ENCODE data around the gene KCTD16.

Gene KCTD16

GRCh38 chr5:144297081-144297480 lies 126.4 kb downstream of the KCTD16 start:
- DNase-seq: no peak

DNA sequence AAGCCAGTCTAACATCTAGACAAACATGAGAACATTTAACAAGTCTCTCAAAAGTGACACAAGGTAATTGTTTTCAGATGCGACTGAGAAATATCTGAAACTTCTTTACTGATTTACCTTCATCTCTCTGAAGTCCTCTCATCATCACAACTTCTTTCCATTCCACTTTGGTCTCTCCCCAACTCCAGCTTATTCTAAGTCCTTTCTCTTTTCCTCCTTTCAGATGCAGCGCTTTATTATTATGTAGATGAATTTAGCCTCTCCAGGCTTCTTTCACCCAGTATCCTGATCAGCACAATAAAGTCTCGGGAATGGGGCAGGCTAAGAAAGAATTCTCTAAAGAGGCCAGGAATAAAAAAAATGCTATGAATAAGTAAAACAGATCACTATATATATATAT lies 128.0 kb downstream of the KCTD16 start:
- no peak for DNase-seq

DNA sequence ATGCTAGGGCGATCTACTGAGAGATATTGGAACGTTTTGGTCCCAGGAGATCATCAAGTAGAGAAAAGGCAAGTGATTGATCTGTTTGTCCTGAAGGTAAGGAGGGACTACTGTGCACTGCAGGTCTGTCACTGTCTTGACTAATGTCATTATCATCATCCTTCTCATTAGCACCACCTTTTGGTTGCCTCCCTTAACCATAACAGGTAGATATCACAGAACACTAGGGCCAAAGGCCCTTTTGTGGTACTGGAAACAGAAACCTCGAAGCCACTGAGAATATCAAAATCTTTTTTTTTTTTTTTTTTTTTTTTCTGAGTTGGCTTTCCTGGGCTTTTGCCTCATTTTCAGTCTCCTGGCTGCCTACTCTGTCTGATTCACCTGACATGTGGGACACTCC lies 134.0 kb downstream of the KCTD16 start:
- DNase-seq: no peak

- no peak for DNase-seq
These were observed 137.1 kb downstream of the KCTD16 start for GRCh38 chr5:144307736-144308135.

DNA sequence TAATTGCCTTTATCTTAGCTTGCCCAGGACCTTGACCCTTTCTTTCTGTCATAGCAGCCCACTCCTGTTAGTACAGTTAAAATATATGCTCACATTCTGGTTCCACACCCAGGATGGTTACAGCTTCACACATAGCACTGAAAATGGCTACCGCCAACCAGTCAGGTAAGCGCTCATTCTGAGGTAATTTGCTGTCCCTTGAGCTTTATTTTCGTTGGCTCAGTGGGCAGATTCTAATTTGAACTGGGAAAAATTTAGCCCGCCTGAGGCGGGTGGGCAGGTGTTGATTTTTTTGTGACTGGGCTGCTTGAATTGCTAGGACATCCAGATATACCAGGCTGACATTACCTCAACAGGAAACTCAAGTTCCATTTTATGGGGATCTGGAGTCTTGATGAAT lies 137.5 kb downstream of the KCTD16 start:
- DNase-seq: no peak

GRCh38 chr5:144308906-144309670 lies 138.4 kb downstream of the KCTD16 start:
- DNase-seq: no peak

DNA sequence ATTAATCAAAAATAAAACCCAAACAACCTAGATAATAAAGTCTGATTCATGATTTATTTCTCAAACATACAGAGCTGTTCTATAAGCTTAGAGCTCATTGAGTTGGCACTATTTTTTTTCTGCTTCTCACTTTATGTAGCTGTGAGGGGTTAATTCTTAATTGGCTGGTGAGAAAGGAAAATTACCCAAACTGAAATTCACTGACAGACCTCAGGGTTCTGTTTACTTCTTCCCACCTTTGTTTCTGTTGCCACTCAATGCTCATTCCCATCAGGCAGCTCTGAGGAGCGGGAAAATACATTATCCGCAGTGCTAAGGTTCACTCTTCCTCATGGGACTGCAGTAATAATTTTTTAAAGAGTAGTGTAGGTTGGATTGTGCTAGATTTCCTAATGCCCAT lies 139.9 kb downstream of the KCTD16 start:
- no peak for DNase-seq

GRCh38 chr5:144313147-144313726 lies 142.6 kb downstream of the KCTD16 start:
- no peak for DNase-seq

DNA sequence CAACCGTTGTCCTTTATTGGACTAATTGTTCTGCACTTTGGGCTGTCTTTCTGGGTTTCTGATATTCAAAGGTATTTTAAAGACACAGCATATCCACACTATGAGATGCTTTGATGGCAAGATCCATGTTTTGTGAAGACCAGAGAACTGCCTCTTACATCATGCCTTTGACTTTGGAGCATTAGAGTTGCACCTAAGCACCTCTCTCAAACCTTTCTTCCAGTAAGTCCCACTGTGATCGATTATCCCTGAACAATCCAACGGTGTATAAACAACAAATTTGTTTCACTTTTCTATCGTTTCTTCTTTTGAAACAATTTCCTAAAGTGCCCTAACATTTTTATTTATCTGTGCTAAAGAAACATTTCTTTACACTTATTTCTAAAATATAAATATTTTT lies 144.4 kb downstream of the KCTD16 start:
- DNase-seq: no peak

- no peak for DNase-seq
These were observed 145.4 kb downstream of the KCTD16 start for GRCh38 chr5:144315994-144316634.

GRCh38 chr5:144318011-144318410 lies 147.3 kb downstream of the KCTD16 start:
- no peak for DNase-seq

GRCh38 chr5:144318460-144318859 lies 147.8 kb downstream of the KCTD16 start:
- no peak for DNase-seq

DNA sequence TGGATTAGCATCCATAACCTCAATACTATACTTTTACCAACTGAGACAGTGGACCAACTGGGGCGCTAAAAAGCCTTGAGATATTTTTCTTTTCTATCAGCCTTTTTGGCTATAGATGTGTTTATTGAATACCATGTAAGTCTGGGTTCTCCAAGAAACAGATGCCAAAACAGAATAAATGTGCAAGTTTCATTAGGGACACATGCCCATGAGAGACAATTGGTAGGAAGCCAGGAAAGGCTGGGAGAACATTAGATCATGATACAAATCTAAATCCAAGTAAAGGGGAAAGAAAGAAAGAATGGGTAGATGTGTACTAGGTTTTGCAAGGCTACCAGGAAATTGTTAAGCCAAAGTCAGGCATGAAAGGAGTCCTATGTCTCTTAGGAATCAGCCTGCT lies 152.5 kb downstream of the KCTD16 start:
- DNase-seq: no peak

DNA sequence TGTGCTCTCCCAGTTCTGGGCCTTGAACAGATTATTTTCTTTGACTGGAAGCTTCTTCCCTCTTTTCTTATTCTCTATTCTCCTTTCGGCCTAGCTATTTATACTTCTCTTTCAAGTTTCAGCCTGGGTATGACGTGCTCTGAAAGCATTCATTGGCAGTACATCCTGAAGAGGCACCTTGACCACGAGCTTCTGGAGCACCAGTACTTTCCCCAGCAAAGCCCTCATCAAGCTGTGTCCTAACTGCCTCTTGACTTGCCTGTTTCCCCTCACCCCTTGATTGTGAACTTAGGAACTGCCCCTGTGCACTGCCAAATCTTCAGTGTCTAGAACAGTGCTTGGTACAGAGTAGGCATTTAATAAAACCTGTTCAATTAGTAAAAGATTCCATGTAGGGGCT lies 154.9 kb downstream of the KCTD16 start:
- no peak for DNase-seq

- DNase-seq: no peak
These were observed 157.8 kb downstream of the KCTD16 start for GRCh38 chr5:144328494-144328893.

DNA sequence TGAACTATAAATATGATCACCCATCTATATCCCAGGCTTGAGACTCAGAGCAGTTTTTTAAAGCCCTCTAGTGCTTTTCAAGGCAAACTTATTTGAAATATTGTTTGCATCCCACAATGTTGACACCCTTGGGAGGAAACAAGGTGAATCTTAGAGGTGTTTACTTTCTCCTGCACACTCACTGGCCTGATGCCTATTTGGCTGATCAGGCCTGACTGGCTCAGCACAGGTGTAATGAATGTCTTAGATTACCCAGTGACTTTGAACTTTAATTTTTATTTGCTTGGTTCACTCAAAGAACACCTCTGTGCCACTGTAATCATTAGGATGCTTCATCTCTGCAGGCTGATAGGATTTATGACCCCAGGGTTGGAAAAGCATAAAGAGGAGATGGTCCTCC lies 158.3 kb downstream of the KCTD16 start:
- DNase-seq: no peak

- DNase-seq: no peak
These were observed 159.0 kb downstream of the KCTD16 start for GRCh38 chr5:144329681-144330080.

- no peak for DNase-seq
These were observed 160.7 kb downstream of the KCTD16 start for GRCh38 chr5:144331361-144331760.

DNA sequence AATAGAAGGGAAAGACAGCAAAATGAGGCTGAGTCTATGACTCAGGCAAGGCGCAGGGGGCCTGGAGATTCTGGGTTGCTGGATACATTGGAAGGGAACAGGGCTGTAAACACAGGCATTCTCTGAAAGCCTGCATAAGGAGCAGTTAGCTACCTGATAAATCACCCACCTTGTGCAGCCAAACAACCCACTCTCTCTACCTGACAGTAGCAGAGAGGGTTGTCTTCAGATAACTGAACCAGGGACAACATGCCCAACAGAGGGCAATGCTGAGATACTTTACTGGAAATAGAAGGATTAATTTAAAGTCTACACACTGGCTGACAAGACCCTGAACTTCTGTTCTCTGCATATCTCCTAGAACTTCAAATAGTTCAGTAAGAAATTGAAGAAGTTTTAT lies 161.6 kb downstream of the KCTD16 start:
- DNase-seq: no peak

GRCh38 chr5:144333336-144333920 lies 162.8 kb downstream of the KCTD16 start:
- no peak for DNase-seq

DNA sequence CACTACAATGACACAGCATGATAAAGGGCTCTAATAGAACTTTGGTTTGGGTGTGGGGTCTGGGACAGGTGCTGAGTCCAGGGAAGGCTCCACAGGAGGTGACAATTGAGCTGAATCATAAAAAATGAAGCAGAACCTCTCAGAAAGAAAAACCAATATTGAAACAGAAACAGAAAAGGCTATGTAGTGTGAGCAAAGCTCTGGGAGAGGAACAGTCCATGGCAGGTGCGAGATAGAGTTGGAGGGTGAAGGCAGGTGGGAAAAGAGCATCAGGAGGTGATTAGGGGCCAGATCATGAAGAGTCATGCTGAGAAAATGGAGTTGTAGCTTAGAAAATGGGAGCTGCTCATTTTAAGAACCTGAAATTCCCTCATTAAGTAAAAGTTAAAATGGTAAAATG lies 164.9 kb downstream of the KCTD16 start:
- no peak for DNase-seq

GRCh38 chr5:144336191-144336961 lies 165.7 kb downstream of the KCTD16 start:
- no peak for DNase-seq

DNA sequence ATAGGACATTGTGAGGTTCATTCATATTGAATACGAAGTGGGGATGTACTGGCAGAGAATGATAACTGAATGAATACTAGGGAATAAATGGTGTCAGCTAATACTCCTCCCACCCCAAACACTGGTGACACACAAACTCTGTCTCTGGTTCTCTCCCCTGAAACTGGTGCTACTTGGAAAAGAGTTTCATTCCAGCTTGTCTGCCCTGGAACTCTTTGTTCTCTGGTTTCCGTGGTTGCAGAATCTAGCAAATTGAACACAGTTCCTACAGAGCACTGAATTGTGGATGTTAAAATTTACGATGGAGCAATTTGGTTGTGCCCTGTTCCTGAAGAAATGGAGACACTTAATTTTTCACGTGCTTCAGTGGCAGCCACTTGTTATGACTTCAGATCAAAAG lies 181.7 kb downstream of the KCTD16 start:
- no peak for DNase-seq
